Osteoblast (primary cell): ENCODE measurements around the gene MSH5. TPM values are rescaled to one million over a fixed set of nuclear protein-coding genes. Genes with fewer than 3 reads are reported as not detected.
"Not testable (repeated sequence)": the region's sequence is repeated elsewhere in the genome, so short reads cannot be mapped to it uniquely, and the experiment has no call there.

Experiments used
- DNase-seq: peaks from one replicate; pipeline ENCODE4 v3.0.0; 2011; ENCODE audit warnings: low spot score, mixed read lengths; ENCODE audit not compliant: insufficient read length; ENCODE audit errors: missing footprints
- H2AFZ ChIP-seq: 2 replicates; pipeline ENCODE4 v1.6.0; 2011; ENCODE audit warnings: mild to moderate bottlenecking, low read length
- H3K27ac ChIP-seq: 2 replicates; pipeline ENCODE4 v1.5.1; 2011; ENCODE audit warnings: mild to moderate bottlenecking, low read depth, low read length, moderate library complexity
- H3K27me3 ChIP-seq: 2 replicates; pipeline ENCODE4 v1.6.0; 2012; ENCODE audit warnings: mild to moderate bottlenecking, control low read depth, inconsistent platforms, low read length, moderate library complexity; ENCODE audit not compliant: insufficient read depth
- H3K36me3 ChIP-seq: 2 replicates; pipeline ENCODE4 v1.5.1; 2011; ENCODE audit warnings: mild to moderate bottlenecking, low read length, control low read depth, moderate library complexity; ENCODE audit not compliant: insufficient read depth
- H3K4me1 ChIP-seq: 2 replicates; pipeline ENCODE4 v1.5.1; 2011; ENCODE audit warnings: mild to moderate bottlenecking, low read length, control low read depth, moderate library complexity; ENCODE audit not compliant: insufficient read depth
- H3K4me2 ChIP-seq: 2 replicates; pipeline ENCODE4 v1.6.0; 2011; ENCODE audit warnings: mild to moderate bottlenecking, low read length; ENCODE audit not compliant: insufficient read depth
- H3K4me3 ChIP-seq: fragments of 200-600 bp; sonication (generic); 3 replicates; pipeline ENCODE4 v1.5.1; 2012; ENCODE audit warnings: mild to moderate bottlenecking, low read length, inconsistent platforms; ENCODE audit not compliant: insufficient read depth
- H3K79me2 ChIP-seq: 2 replicates; pipeline ENCODE4 v1.6.0; 2012; ENCODE audit warnings: mild to moderate bottlenecking, low read length, control low read depth, inconsistent platforms; ENCODE audit not compliant: insufficient read depth
- H3K9me3 ChIP-seq: 2 replicates; pipeline ENCODE4 v1.5.1; 2011; ENCODE audit warnings: low read depth, low read length, control low read depth
- H4K20me1 ChIP-seq: 2 replicates; pipeline ENCODE4 v1.6.0; 2012; ENCODE audit warnings: mild to moderate bottlenecking, low read length, control low read depth; ENCODE audit not compliant: insufficient read depth
- CTCF ChIP-seq: IDR thresholded peaks from 2 replicates; pipeline ENCODE4 v1.5.1; 2011; ENCODE audit warnings: mild to moderate bottlenecking, low read depth, low read length, moderate library complexity; ENCODE audit errors: extremely low read depth
- small RNA-seq: library from RNA; depleted of rRNA; stranded (forward); fragments of <200 nt; gene quantifications from one replicate; pipeline ENCODE3, GENCODE V24; 2012
- total RNA-seq: library from RNA; depleted of rRNA; stranded (reverse); fragments of >200 nt; gene quantifications from 2 replicates; pipeline ENCODE4 v1.2.3, GENCODE V29; 2012

The MSH5 gene
- total RNA-seq, 1 donor = 13.0 TPM

GRCh38 chr6:31806470-31807272 lies 66.9 kb downstream of the MSH5 start, which contains the start of gene LSM2:
Gene LSM2 (minus strand): TSS chr6:31806966. CDS start chr6:31806757, 209 bp downstream.
- Histone ChIP-seq H3K9me3 (no peaks in the 10 kb centered on the region), H3K79me2 (peaks cover 18% of the 10 kb centered on the region), H3K36me3 (no peaks in the 10 kb centered on the region), H3K27ac (peak within 1 kb of the TSS; percentile 91), H3K4me2 (peak within 1 kb of the TSS; percentile 98), H3K4me3 (peak within 1 kb of the TSS; percentile 88), H4K20me1 (no peaks in the 10 kb centered on the region), H3K4me1 (peaks cover 12% of the 10 kb centered on the region), H2AFZ (peak within 1 kb of the TSS; percentile 83), H3K27me3 (no peaks in the 10 kb centered on the region)
- TF ChIP-seq CTCF = no peak
- peak; percentile 99 for DNase-seq

GRCh38 chr6:31808599-31808998 lies 68.8 kb downstream of the MSH5 start:
- H3K79me2 ChIP-seq = peaks cover 15% of the 10 kb centered on the region
- H3K4me2 ChIP-seq, H3K36me3 ChIP-seq, H2AFZ ChIP-seq, H4K20me1 ChIP-seq, H3K27ac ChIP-seq, H3K4me3 ChIP-seq, DNase-seq, H3K27me3 ChIP-seq, H3K9me3 ChIP-seq: not testable (repeated sequence)
- peaks cover 15% of the 10 kb centered on the region for H3K4me1 ChIP-seq

- DNase-seq = no peak
- no peaks in the 10 kb centered on the region for H3K9me3 ChIP-seq
- H3K27me3 ChIP-seq = no peaks in the 10 kb centered on the region
- TF ChIP-seq CTCF = no peak
- H3K36me3 ChIP-seq = no peaks in the 10 kb centered on the region
- H3K4me3 ChIP-seq = no peak overlapping the region
- peaks cover 13% of the 10 kb centered on the region for H3K4me1 ChIP-seq
- no peak overlapping the region for H3K4me2 ChIP-seq
- no peak overlapping the region for H2AFZ ChIP-seq
- H3K27ac ChIP-seq = no peak overlapping the region
- no peaks in the 10 kb centered on the region for H3K79me2 ChIP-seq
- no peaks in the 10 kb centered on the region for H4K20me1 ChIP-seq
Measured at GRCh38 chr6:31811645-31812044, 71.8 kb downstream of the MSH5 start.

Small RNAs within 50 kb of the gene (small RNA-seq; reads per million reads assigned to genes)
- not detected for gene LY6G6D
- gene MIR4646 = 0.22 reads per million
- not detected for gene MSH5-SAPCD1
- gene RF00019 = not detected
- gene RNU6-850P = not detected
- gene SAPCD1 = 0.22 reads per million

Other genes with a start within 250 kb of the MSH5 start
- gene MICB, start 241.9 kb upstream of the MSH5 start, total RNA-seq = 12.7 and 14.1 TPM in 2 replicates
- not detected in 2 replicates for gene MCCD1, start 211.0 kb upstream of the MSH5 start, total RNA-seq
- gene DDX39B, start 198.0 kb upstream of the MSH5 start, total RNA-seq = 240 and 262 TPM in 2 replicates
- 2.2 and 2.9 TPM in 2 replicates for gene ATP6V1G2, start 193.4 kb upstream of the MSH5 start, total RNA-seq
- 43.6 and 56.8 TPM in 2 replicates for gene NFKBIL1, start 192.4 kb upstream of the MSH5 start, total RNA-seq
- gene LTA, start 167.7 kb upstream of the MSH5 start, total RNA-seq = not detected in 2 replicates
- not detected in 2 replicates for gene TNF, start 164.4 kb upstream of the MSH5 start, total RNA-seq
- 0.29 TPM in 1 of 2 replicates, not detected in the other for gene LTB, start 157.6 kb upstream of the MSH5 start, total RNA-seq
- 0.29 TPM in 1 of 2 replicates, not detected in the other for gene LST1, start 153.7 kb upstream of the MSH5 start, total RNA-seq
- not detected in 2 replicates for gene NCR3, start 147.0 kb upstream of the MSH5 start, total RNA-seq
- gene AIF1, start 124.8 kb upstream of the MSH5 start, total RNA-seq = 0.36 TPM in 1 of 2 replicates, not detected in the other
- 49.2 and 52.2 TPM in 2 replicates for gene PRRC2A, start 119.3 kb upstream of the MSH5 start, total RNA-seq
- gene BAG6, start 87.3 kb upstream of the MSH5 start, total RNA-seq = 175 and 183 TPM in 2 replicates
- gene APOM, start 84.1 kb upstream of the MSH5 start, total RNA-seq = 1.1 and 1.2 TPM in 2 replicates
- gene C6orf47, start 79.2 kb upstream of the MSH5 start, total RNA-seq = 21.2 and 21.7 TPM in 2 replicates
- 22.1 and 23.9 TPM in 2 replicates for gene GPANK1, start 75.0 kb upstream of the MSH5 start, total RNA-seq
- gene CSNK2B, start 73.9 kb upstream of the MSH5 start, total RNA-seq = 124 and 150 TPM in 2 replicates
- 4.1 and 5.4 TPM in 2 replicates for gene LY6G5B, start 70.0 kb upstream of the MSH5 start, total RNA-seq
- 0.59 and 0.72 TPM in 2 replicates for gene LY6G5C, start 58.9 kb upstream of the MSH5 start, total RNA-seq
- 41.0 and 43.4 TPM in 2 replicates for gene ABHD16A, start 36.7 kb upstream of the MSH5 start, total RNA-seq
- not detected in 2 replicates for gene LY6G6F, start 33.1 kb upstream of the MSH5 start, total RNA-seq
- not detected in 2 replicates for gene LY6G6D, start 24.7 kb upstream of the MSH5 start, total RNA-seq
- not detected in 2 replicates for gene LY6G6C, start 18.3 kb upstream of the MSH5 start, total RNA-seq
- not detected in 2 replicates for gene MPIG6B, start 16.6 kb upstream of the MSH5 start, total RNA-seq
- gene DDAH2, start 10.7 kb upstream of the MSH5 start, total RNA-seq = 96.6 and 97.5 TPM in 2 replicates
- 502 and 581 TPM in 2 replicates for gene CLIC1, start 3.5 kb upstream of the MSH5 start, total RNA-seq
- gene SAPCD1, start 22.7 kb downstream of the MSH5 start, total RNA-seq = 0.59 and 1.4 TPM in 2 replicates
- gene VWA7, start 37.3 kb downstream of the MSH5 start, total RNA-seq = 0.29 and 0.36 TPM in 2 replicates
- 40.1 and 42.0 TPM in 2 replicates for gene VARS1, start 55.7 kb downstream of the MSH5 start, total RNA-seq
- gene LSM2, start 67.0 kb downstream of the MSH5 start, total RNA-seq = 18.3 and 22.4 TPM in 2 replicates
- gene HSPA1L, start 75.3 kb downstream of the MSH5 start, total RNA-seq = 0.29 and 0.72 TPM in 2 replicates
- 33.3 and 36.9 TPM in 2 replicates for gene HSPA1A, start 75.5 kb downstream of the MSH5 start, total RNA-seq
- 45.7 and 59.7 TPM in 2 replicates for gene HSPA1B, start 87.7 kb downstream of the MSH5 start, total RNA-seq
- gene NEU1, start 122.8 kb downstream of the MSH5 start, total RNA-seq = 114 and 117 TPM in 2 replicates
- gene SLC44A4, start 139.0 kb downstream of the MSH5 start, total RNA-seq = not detected in 2 replicates
- gene EHMT2, start 157.7 kb downstream of the MSH5 start, total RNA-seq = 40.1 and 40.9 TPM in 2 replicates
- gene ZBTB12, start 162.1 kb downstream of the MSH5 start, total RNA-seq = 2.1 and 3.6 TPM in 2 replicates
- gene C2, start 187.7 kb downstream of the MSH5 start, total RNA-seq = 12.7 and 18.0 TPM in 2 replicates
- 16.5 and 26.8 TPM in 2 replicates for gene CFB, start 206.1 kb downstream of the MSH5 start, total RNA-seq
- gene NELFE, start 219.0 kb downstream of the MSH5 start, total RNA-seq = 86.5 and 95.8 TPM in 2 replicates
- 42.0 and 46.0 TPM in 2 replicates for gene SKIC2, start 219.2 kb downstream of the MSH5 start, total RNA-seq
- 16.8 and 18.1 TPM in 2 replicates for gene DXO, start 232.1 kb downstream of the MSH5 start, total RNA-seq
- 7.2 and 8.3 TPM in 2 replicates for gene C4A, start 242.1 kb downstream of the MSH5 start, total RNA-seq